ENCODE data around the gene EIF2B2. TPM values are rescaled to one million over a fixed set of nuclear protein-coding genes. Genes with fewer than 3 reads are reported as not detected.
A peak's percentile ranks its signal among the peaks of the same experiment; 100 is the strongest.

Gene EIF2B2
- total and polyA plus RNA-seq, 9 of the 15 experiments (the other 6 are each of a cell fraction or from before 2014, with no cell fraction given), result 10.6 to 94.1 (median 38.9) TPM

- CTCF ChIA-PET (ENCODE audit: low intra/inter-chr PET ratio), result no interaction called here
Measured at GRCh38 chr14:74954232-74954946, 48.3 kb upstream of the EIF2B2 start.

More at GRCh38 chr14:74954232-74954946, 48.3 kb upstream of the EIF2B2 start:
- Histone ChIP-seq H3K79me2 (ENCODE audit: control insufficient read depth, insufficient read depth, low read length) (no peaks in the 10 kb centered on the region), H3K4me3 (no peak overlapping the region), H3K9me1 (ENCODE audit: control insufficient read depth, insufficient read depth, low read length) (no peaks in the 10 kb centered on the region), H3K9me3 (replicated peaks; ENCODE audit: control insufficient read depth, insufficient read depth, low read depth, low read length) (no peaks in the 10 kb centered on the region), H3K36me3 (ENCODE audit: control insufficient read depth, insufficient read depth, low read length) (no peaks in the 10 kb centered on the region), H3K4me2 (ENCODE audit: insufficient read depth, low read length) (no peak overlapping the region), H2AFZ (ENCODE audit: low read depth, low read length) (no peak overlapping the region), H3K27ac (ENCODE audit: extremely low read depth, low read depth, low read length) (no peak overlapping the region), H3K27me3 (ENCODE audit: control insufficient read depth in 2 of 2, insufficient read depth in 2 of 2, low read length in 2 of 2) (no peaks in the 10 kb centered on the region), H3K9ac (ENCODE audit: insufficient read depth in 1 of 2, low read depth in 2 of 2, low read length in 2 of 2) (peak overlapping the region in 1 of 2 experiments; percentile 45; a peak in 2 of 4 replicates), H3K4me1 (replicated peaks in 1 of 2; ENCODE audit: control insufficient read depth in 2 of 2, insufficient read depth in 2 of 2, low read length in 2 of 2) (peaks cover 0 to 51% of the 10 kb centered on the region in 2 experiments; a peak in 3 of 5 replicates), H4K20me1 (replicated peaks; ENCODE audit: control insufficient read depth, insufficient read depth, low read length) (no peaks in the 10 kb centered on the region)
- no TSS peak for BruUV-seq (replicated peaks)
- WGBS (ENCODE audit: insufficient coverage, low coverage, missing lambda C conversion rate), result 43% methylated on average over 7 of the region's 18 CpGs
- no peak for FAIRE-seq
- no peak for ATAC-seq
- POLR2A ChIA-PET, result interaction anchor here (0.6 to 1.4 kb wide), 3 partner anchors 9 to 367 kb away, joined by 3 to 5 read pairs (median 4); no protein-coding TSS in a partner anchor
- intact Hi-C loops (cut with micrococcal nuclease), result no loop called here
- no peak for TF ChIP-seq MTA3 (IDR thresholded peaks at IDR 0.05; ENCODE audit: borderline replicate concordance)
- TF ChIP-seq ZNF75A (CRISPR knock-in tag; IDR thresholded peaks at IDR 0.05), result no peak
- no peak for TF ChIP-seq ARID3B (CRISPR knock-in tag; IDR thresholded peaks at IDR 0.05; ENCODE audit: borderline replicate concordance)
- TF ChIP-seq TFAP4 (CRISPR knock-in tag; IDR thresholded peaks at IDR 0.05; ENCODE audit: borderline replicate concordance), result peak; percentile 42; the same call in 1 of the 2 replicates
- peak; percentile 87 for TF ChIP-seq NFIC (IDR thresholded peaks at IDR 0.05)
- no peak for TF ChIP-seq BCLAF1 (IDR thresholded peaks at IDR 0.05; ENCODE audit: borderline replicate concordance in 1 of 2, control insufficient read depth in 1 of 2, low read depth in 2 of 2, low read length in 1 of 2)
- TF ChIP-seq SRSF3 (IDR thresholded peaks at IDR 0.05; ENCODE audit: insufficient read depth, low read length), result no peak
- TF ChIP-seq NFATC3 (IDR thresholded peaks at IDR 0.05), result no peak
- no peak for TF ChIP-seq GABPB2 (CRISPR knock-in tag; conservative IDR thresholded peaks at IDR 0.05)
- no peak for TF ChIP-seq TBP (optimal IDR thresholded peaks at IDR 0.05; ENCODE audit: low read depth, low read length)
- in situ Hi-C loops (cut with MboI), result no loop called here
- peak in 2 of 4 experiments; percentile 33 to 40 for DNase-seq (ENCODE audit: extremely low read depth in 1 of 4, low spot score in 3 of 4)
